Cardiac muscle cell (in vitro differentiated cells and primary cell): ENCODE results near the gene TRPV4. TPM values are rescaled to one million over a fixed set of nuclear protein-coding genes. Genes with fewer than 3 reads are reported as not detected.

Experiments
- DNase-seq, 2 donors: peaks; one replicate each; pipeline versions ENCODE4 v3.0.0 to v3.0.0-alpha.2; 2010 to 2017; ENCODE audit warnings: low read depth in 1 of 2, low spot score in 1 of 2
- H3K27ac ChIP-seq: fragments of 200-600 bp; sonication (generic); 2 replicates; pipeline ENCODE4 v1.5.1; 2016
- H3K27me3 ChIP-seq: fragments of 200-600 bp; sonication (generic); 2 replicates; pipeline ENCODE4 v1.6.0; 2016; ENCODE audit warnings: control low read depth
- H3K36me3 ChIP-seq: fragments of 200-600 bp; sonication (generic); 2 replicates; pipeline ENCODE4 v1.5.1; 2016; ENCODE audit warnings: control low read depth
- H3K4me1 ChIP-seq: fragments of 200-600 bp; sonication (generic); 2 replicates; pipeline ENCODE4 v1.8.1; 2017; ENCODE audit warnings: low read depth, mild to moderate bottlenecking, mixed run types
- H3K4me3 ChIP-seq: fragments of 200-600 bp; sonication (generic); 2 replicates; pipeline ENCODE4 v1.5.1; 2016; ENCODE audit warnings: mild to moderate bottlenecking
- H3K9me3 ChIP-seq: fragments of 200-600 bp; sonication (generic); 2 replicates; pipeline ENCODE4 v1.5.1; 2017; ENCODE audit warnings: low read depth, mild to moderate bottlenecking, control low read depth
- CTCF ChIP-seq: IDR thresholded peaks from 2 replicates; pipeline ENCODE4 v1.5.1; 2012; ENCODE audit warnings: low read depth, mild to moderate bottlenecking, low read length
- polyA plus RNA-seq: library from polyadenylated mRNA; unstranded; fragments of >200 nt; fragmentation: Nextera tagmentation; extraction: Ambion mirVana; gene quantifications from 2 replicates; pipeline ENCODE4 v1.2.1, GENCODE V29; 2016
- total RNA-seq: library from RNA; depleted of rRNA; stranded (reverse); fragments of >200 nt; gene quantifications from 2 replicates; pipeline ENCODE4 v1.2.3, GENCODE V29; 2016

Gene TRPV4
- total and polyA plus RNA-seq, 2 experiments from 2014 or later, result 2.4 to 4.1 TPM

DNA sequence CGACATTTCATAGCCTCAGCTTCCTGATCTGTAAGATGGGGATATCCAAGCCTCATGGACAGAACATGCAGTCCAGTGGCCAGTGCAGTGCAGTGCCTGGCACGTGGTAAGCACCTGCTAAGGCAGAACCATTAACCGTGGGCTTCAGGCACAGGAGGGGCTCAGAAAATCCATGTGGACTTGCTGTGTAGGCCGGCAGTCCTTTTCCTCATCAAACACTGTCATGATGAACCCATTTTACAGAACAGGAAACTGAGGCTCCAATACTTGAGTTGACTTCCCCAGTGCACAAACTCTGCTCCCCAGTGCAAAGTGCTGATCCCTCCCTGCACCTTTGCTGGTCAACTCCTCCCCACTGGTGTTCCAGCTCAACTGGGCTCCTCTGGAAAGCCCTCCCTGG lies 18.0 kb downstream of the TRPV4 start:
- TF ChIP-seq CTCF, result no peak
- Histone ChIP-seq H3K27ac (no peak overlapping the region), H3K4me3 (no peak overlapping the region), H3K9me3 (no peaks in the 10 kb centered on the region), H3K27me3 (no peaks in the 10 kb centered on the region), H3K36me3 (no peaks in the 10 kb centered on the region), H3K4me1 (no peaks in the 10 kb centered on the region)
- DNase-seq, result no peak

- H3K27me3 ChIP-seq, result no peaks in the 10 kb centered on the region
- no peaks in the 10 kb centered on the region for H3K4me1 ChIP-seq
- H3K4me3 ChIP-seq, result no peak overlapping the region
- no peak overlapping the region for H3K27ac ChIP-seq
- H3K36me3 ChIP-seq, result no peaks in the 10 kb centered on the region
- no peaks in the 10 kb centered on the region for H3K9me3 ChIP-seq
- no peak for TF ChIP-seq CTCF
- no peak for DNase-seq
Observed at GRCh38 chr12:109814600-109815150, 18.5 kb downstream of the TRPV4 start.

DNA sequence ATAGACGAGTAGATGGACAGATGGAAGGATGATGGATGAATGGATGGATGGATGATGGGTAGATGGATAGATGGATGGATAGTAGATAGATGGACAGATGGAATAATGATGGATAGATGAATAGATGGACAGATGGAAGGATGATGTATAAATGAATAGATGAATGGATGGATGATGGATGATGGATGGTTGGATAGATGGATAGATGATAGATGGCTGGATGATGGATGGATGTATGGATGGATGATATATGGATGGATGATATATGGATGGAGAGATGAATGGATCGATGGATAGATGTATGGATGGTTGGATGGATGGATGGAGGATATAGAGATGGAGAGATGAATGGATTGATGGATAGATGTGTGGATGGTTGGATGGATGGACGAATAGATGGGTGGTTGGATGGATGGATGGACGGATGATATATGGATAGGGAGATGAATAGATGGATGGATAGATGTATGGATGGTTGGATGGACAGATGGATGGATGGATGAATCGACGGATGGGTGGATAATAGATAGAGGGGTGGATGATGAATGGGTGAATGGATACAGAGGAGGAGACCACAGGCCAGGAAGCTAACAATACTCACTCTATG lies 19.3 kb downstream of the TRPV4 start:
- TF ChIP-seq CTCF, result no peak
- DNase-seq, result no peak
- no peaks in the 10 kb centered on the region for H3K36me3 ChIP-seq

GRCh38 chr12:109811624-109811995 lies 21.6 kb downstream of the TRPV4 start:
- Histone ChIP-seq H3K36me3 (no peaks in the 10 kb centered on the region), H3K4me3 (no peak overlapping the region), H3K27me3 (no peaks in the 10 kb centered on the region), H3K27ac (no peak overlapping the region), H3K4me1 (no peaks in the 10 kb centered on the region), H3K9me3 (no peaks in the 10 kb centered on the region)
- TF ChIP-seq CTCF, result no peak
- no peak for DNase-seq

More for the DNA sequence above, 19.3 kb downstream of the TRPV4 start:
- H3K4me1 ChIP-seq, result no peaks in the 10 kb centered on the region
- H3K27ac ChIP-seq, result no peak overlapping the region
- H3K4me3 ChIP-seq, result no peak overlapping the region
- no peaks in the 10 kb centered on the region for H3K9me3 ChIP-seq
- H3K27me3 ChIP-seq, result no peaks in the 10 kb centered on the region

GRCh38 chr12:109810954-109811623 lies 22.1 kb downstream of the TRPV4 start:
- no peak for TF ChIP-seq CTCF
- H3K4me1 ChIP-seq, result no peaks in the 10 kb centered on the region
- H3K27me3 ChIP-seq, result no peaks in the 10 kb centered on the region
- no peaks in the 10 kb centered on the region for H3K36me3 ChIP-seq
- no peak for DNase-seq
- H3K4me3 ChIP-seq, result no peak overlapping the region
- H3K27ac ChIP-seq, result no peak overlapping the region
- no peaks in the 10 kb centered on the region for H3K9me3 ChIP-seq
